Measurements from ENCODE around the gene ELK4.

ELK4 gene

DNA sequence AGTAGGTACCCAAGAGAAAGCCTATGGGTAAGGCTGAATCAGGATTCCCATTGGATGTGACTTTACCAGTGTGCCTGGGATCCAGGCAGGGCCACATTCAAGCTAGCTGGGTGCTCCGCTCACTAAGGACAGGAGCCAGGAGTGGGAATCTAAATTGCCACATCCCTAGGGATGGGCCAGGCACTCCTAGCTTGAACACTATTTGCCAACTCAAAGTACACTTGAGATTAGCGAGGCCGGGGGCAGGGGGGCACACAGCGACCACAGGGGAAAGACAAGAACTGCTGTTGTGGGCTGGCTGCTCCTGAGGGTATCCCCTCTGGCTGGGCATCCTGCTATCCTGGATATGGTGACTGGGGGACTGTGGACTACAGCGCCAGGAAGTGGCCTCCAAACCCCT is 44.2 kb upstream of the ELK4 start:
- no peak for DNase-seq (ENCODE audit: extremely low read depth, low read depth)
- no peak for TF ChIP-seq CTCF (IDR thresholded peaks at IDR 0.05; ENCODE audit: low read depth, low read length)

DNA sequence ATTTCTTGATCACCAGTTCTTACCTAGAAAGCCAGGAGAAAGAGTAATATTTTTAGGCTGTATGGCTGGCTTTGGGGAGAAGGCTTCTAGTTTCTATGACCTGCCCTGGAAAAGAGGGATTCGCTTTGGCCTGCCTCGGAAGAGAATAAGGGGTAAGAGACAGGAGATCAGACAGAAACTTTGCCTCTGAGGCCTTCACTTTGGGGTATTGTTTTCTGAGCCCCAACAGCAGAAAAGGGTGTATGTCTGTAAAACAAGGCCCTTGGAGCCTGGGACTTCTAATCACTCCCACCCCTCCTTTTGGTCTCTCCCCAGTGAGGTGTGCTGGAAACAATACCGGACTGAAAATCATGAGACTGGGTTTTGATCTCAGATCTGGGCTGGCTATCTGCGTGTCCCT is 43.4 kb upstream of the ELK4 start:
- no peak for TF ChIP-seq CTCF (IDR thresholded peaks at IDR 0.05; ENCODE audit: low read depth, low read length)
- no peak for DNase-seq (ENCODE audit: extremely low read depth, low read depth)

DNA sequence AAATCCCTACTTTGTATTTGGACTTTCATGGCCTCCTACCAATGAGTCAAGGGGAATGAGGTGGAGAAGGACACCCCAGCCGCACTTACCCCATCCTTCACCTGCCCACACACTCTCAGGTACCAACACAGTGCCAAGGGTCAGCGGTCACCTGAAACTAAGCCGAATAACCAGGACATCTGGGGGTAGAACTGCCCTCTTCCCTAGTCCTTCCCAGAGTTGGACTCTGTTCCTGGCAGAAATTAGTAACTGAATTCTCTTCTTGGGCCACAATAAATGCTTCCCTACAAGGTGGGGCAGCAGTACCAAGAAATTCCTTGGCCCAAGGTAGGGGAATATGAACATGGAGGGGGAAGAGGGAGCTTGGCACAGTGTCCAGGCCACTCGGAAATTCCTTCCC is 41.2 kb upstream of the ELK4 start:
- no peak for DNase-seq (ENCODE audit: extremely low read depth, low read depth)

DNA sequence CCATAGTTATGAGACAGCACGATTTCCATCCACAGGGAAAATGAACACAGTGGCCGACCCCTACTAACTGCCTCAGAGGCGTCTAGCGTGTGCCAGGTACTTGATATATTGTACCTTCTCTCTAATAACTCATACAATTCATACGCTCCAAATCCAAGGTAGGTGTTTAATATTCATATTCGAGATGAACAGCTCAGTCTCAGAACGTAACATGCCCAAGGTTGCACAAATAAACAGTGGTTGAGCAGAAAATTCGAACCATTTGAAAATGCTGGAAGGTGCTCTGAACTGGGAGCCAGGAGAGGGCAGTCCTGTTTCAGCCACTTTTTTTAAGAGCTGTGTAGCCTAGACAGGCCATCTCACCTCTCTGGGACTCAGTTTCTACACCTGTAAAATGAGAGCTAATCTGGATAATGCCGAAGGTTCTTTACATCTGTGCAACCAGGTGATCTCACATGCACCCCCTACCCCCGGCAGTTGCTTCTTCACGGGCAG is 40.6 kb upstream of the ELK4 start:
- no peak for TF ChIP-seq CTCF (IDR thresholded peaks at IDR 0.05; ENCODE audit: low read depth, low read length)
- DNase-seq (ENCODE audit: extremely low read depth, low read depth): no peak

More for the DNA sequence above, 41.2 kb upstream of the ELK4 start:
- no peak for TF ChIP-seq CTCF (IDR thresholded peaks at IDR 0.05; ENCODE audit: low read depth, low read length)

DNA sequence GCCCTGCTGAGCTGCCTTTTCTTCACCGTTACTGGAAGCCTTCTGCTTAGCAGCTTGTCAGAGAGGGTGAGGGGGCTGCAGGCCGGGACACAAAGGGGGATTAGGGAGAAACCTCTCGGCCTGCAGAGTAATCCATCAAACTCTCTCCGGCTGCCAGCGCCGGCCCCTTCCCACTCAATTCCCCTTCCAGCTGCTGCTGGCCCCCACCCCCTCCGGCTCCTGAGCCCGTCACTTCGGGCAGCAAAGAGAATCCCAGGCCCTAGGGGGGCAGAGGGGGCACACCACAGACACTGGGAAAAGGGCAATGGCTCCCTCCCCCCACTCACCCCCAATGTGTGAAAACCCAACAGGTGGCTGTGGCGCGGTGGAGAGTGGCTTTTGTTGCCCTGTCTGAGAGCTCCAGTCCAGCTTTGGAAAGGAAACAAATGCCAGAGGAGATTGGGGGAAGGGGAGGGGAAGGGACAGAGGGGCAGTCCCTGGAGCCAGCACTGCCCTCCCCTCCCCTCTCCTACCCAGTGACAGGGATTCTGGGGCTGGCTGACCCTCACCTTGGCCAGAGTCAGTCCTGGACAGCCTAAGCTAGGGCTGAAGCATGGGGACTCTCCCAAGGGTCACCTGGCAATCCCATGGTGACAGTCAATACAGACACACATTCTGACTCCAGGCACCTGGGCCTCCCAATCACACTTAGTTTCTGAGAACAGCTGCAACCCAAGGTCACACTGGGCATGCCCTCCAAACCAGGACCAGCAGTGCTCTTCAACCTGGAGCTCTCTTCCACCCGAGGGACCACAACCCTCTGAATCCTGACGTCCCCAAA is 39.0 kb upstream of the ELK4 start:
- TF ChIP-seq CTCF (IDR thresholded peaks at IDR 0.05; ENCODE audit: low read depth, low read length): no peak
- DNase-seq (ENCODE audit: extremely low read depth, low read depth): no peak

DNA sequence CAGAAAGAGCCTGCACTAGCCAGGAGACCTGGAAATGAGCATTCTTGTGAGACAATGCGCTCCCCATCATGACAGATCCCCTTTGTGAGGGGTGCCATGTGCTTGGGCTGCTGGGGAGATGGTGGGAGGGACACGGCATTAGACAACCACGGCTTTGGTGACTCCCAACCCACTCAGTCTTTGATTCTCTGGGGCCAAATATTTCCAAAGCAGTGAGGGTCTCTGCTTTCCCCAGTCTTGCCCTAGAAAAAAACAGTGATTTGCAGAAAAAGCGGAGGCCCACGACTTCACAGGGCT is 38.3 kb upstream of the ELK4 start:
- no peak for DNase-seq (ENCODE audit: extremely low read depth, low read depth)
- TF ChIP-seq CTCF (IDR thresholded peaks at IDR 0.05; ENCODE audit: low read depth, low read length): no peak

DNA sequence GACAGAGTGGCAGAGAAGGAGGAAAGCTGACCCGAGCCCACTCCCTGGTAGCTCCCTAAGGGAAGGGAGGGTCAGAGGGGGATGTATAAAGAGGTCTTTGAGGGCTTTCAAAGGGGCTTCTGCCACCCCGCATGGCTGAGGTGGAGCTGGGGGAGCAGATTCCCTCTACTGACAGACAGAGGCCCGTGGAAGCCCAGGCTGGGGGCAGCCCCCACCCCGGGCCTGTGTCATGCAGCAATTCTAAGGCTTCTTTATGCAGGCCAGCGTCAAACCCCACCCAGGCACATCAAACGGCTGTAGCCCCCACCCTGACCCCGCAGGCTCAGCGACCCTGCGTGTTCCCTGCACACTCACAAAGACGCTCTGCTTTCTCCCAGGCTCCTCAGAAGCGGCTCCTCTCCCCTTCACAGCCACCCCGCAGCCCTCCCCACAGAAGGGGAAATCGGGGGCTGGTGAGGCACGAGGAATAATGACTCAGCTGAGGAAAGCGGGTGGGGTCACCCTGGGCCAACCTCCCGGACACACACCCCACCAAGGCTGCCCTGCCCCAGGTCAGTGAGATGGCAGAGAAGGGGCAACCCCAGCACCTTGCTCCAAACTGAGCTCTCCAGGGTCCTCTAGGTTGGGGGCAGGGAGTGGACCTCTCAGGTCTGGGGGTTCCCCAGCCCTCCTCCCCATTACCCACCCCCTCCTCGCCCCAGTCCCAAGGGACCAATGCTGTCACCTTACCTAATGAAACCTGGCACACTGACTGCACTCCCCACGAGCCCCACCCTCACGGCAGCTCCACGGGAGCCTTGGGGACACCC is 37.7 kb upstream of the ELK4 start:
- TF ChIP-seq CTCF (IDR thresholded peaks at IDR 0.05; ENCODE audit: low read depth, low read length): no peak

More for the DNA sequence above, 37.7 kb upstream of the ELK4 start:
- no peak for DNase-seq (ENCODE audit: extremely low read depth, low read depth)

Data from AG09319 (cell line).